ENCODE measurements around the gene ARMCX2. TPM values are rescaled to one million over a fixed set of nuclear protein-coding genes. Genes with fewer than 3 reads are reported as not detected.

Gene ARMCX2
- 24.8 TPM for total RNA-seq
- long read RNA-seq, transcript ARMCX2-203 (6 exons, 2,674 nt), result major isoform, 5 of 38 reads
- long read RNA-seq, partial matches to known transcripts, result 12 of 38 reads
- long read RNA-seq, other reads (novel, unspliced or antisense), result 11 of 38 reads

DNA sequence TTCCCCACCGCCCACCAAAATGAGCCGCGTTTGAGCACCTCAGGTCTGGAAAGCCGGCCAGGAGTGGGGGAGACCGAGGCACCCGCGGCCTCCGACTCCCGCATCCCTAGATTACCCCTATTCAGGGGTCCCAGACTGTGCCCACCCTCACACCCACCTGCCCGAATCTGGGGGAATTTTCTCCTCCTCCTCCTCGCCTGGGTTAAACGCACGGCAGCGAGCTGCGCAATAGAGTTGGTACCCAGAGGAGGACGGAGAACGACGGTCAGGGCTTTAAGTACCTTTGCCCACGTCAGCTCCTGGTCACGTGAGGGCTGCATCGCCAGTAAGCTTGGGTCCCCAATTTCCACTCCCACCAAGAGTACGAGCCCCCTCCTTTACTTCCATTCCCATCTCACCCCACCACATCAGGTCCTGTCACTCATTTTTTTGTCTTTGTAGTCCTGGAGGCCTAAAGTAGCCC lies at the start of gene ARMCX2:
TSS of gene ARMCX2 (minus strand) at position 250 of the 463 bp plus-strand sequence. CDS start 2,262 bp downstream, outside the sequence.
- intact Hi-C loops (cut with DNase I), result no loop called here
- no peaks in the 10 kb centered on the region for H3K27me3 ChIP-seq (ENCODE audit: low read depth)
- H3K9me3 ChIP-seq, result no peaks in the 10 kb centered on the region
- H3K4me1 ChIP-seq, result no peaks in the 10 kb centered on the region
- no peaks in the 10 kb centered on the region for H3K36me3 ChIP-seq
- peak; percentile 59 for DNase-seq
- ATAC-seq, result peak; percentile 84
- H3K4me3 ChIP-seq, result peak within 1 kb of the TSS; percentile 67
- peak within 1 kb of the TSS; percentile 46 for H3K27ac ChIP-seq
- TF ChIP-seq CTCF (IDR thresholded peaks at IDR 0.05), result no peak

- no peaks in the 10 kb centered on the region for H3K4me1 ChIP-seq
- H3K36me3 ChIP-seq, result no peaks in the 10 kb centered on the region
- intact Hi-C loops (cut with DNase I), result no loop called here
- H3K4me3 ChIP-seq, result no peak overlapping the region
- H3K27me3 ChIP-seq (ENCODE audit: low read depth), result no peaks in the 10 kb centered on the region
- no peaks in the 10 kb centered on the region for H3K9me3 ChIP-seq
- ATAC-seq (no peak), DNase-seq (no peak)
- H3K27ac ChIP-seq, result no peak overlapping the region
- TF ChIP-seq CTCF (IDR thresholded peaks at IDR 0.05), result no peak
Measured at GRCh38 chrX:101709384-101709783, 49.7 kb upstream of the ARMCX2 start.

DNA sequence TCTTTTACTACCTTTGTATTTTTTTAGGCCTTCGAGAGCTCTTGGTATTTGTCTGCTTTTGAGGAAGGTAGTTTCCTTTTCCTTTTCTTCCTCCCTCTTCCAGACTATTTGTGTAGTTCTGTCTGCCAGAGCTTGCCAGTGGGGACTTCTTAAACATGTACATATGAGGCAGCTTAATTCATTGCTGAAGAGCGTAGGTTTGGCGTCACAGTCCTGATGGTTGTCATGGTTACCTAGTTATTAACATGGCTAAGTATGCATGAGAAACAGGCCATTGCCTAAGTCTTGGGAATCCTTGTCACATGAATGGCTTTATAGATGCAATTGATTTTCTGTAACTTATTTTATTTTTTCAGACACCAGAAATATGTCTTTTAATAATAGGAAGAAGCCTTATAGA lies 48.5 kb upstream of the ARMCX2 start:
- ATAC-seq (no peak), DNase-seq (no peak)
- TF ChIP-seq CTCF (IDR thresholded peaks at IDR 0.05), result no peak
- intact Hi-C loops (cut with DNase I), result no loop called here
- Histone ChIP-seq H3K36me3 (no peaks in the 10 kb centered on the region), H3K4me1 (no peaks in the 10 kb centered on the region), H3K27me3 (ENCODE audit: low read depth) (no peaks in the 10 kb centered on the region), H3K4me3 (no peak overlapping the region), H3K9me3 (no peaks in the 10 kb centered on the region), H3K27ac (no peak overlapping the region)

- no peak for ATAC-seq
- Histone ChIP-seq H3K27ac (no peak overlapping the region), H3K36me3 (no peaks in the 10 kb centered on the region), H3K4me1 (no peaks in the 10 kb centered on the region), H3K9me3 (no peaks in the 10 kb centered on the region), H3K27me3 (ENCODE audit: low read depth) (no peaks in the 10 kb centered on the region), H3K4me3 (no peak overlapping the region)
- no peak for TF ChIP-seq CTCF (IDR thresholded peaks at IDR 0.05)
- intact Hi-C loops (cut with DNase I), result no loop called here
- no peak for DNase-seq
Measured at GRCh38 chrX:101693476-101693875, 33.8 kb upstream of the ARMCX2 start.

GRCh38 chrX:101691835-101692234 lies 32.2 kb upstream of the ARMCX2 start:
- Histone ChIP-seq H3K27ac (no peak overlapping the region), H3K4me3 (no peak overlapping the region), H3K4me1 (no peaks in the 10 kb centered on the region), H3K27me3 (ENCODE audit: low read depth) (no peaks in the 10 kb centered on the region), H3K9me3 (no peaks in the 10 kb centered on the region), H3K36me3 (no peaks in the 10 kb centered on the region)
- intact Hi-C loops (cut with DNase I), result no loop called here
- TF ChIP-seq CTCF (IDR thresholded peaks at IDR 0.05), result no peak
- ATAC-seq (no peak), DNase-seq (no peak)
